GM20000 (cell line): ENCODE results near the gene FAM174C.

ENCODE experiments used
- DNase-seq: peaks from one replicate; pipeline ENCODE4 v3.0.0; 2012; ENCODE audit warnings: low spot score
- CTCF ChIP-seq: IDR thresholded peaks from 2 replicates; pipeline ENCODE4 v1.5.1; 2012; ENCODE audit warnings: mild to moderate bottlenecking, control low read depth; ENCODE audit errors: extremely low read depth, missing control alignments

FAM174C gene

GRCh38 chr19:1290703-1291651 is 15.6 kb downstream of the FAM174C start:
- peak; percentile 41 for DNase-seq

GRCh38 chr19:1291761-1292418 is 16.6 kb downstream of the FAM174C start:
- TF ChIP-seq CTCF, result no peak
- DNase-seq, result peak; percentile 85

More at GRCh38 chr19:1290703-1291651, 15.6 kb downstream of the FAM174C start:
- TF ChIP-seq CTCF, result no peak

GRCh38 chr19:1292419-1293151 is 17.3 kb downstream of the FAM174C start:
- TF ChIP-seq CTCF, result no peak
- no peak for DNase-seq

GRCh38 chr19:1293782-1294604 is 18.7 kb downstream of the FAM174C start:
- DNase-seq, result no peak
- no peak for TF ChIP-seq CTCF

- no peak for TF ChIP-seq CTCF
- DNase-seq, result no peak
These were observed 19.4 kb downstream of the FAM174C start for GRCh38 chr19:1294688-1295087.

- peak; percentile 84 for DNase-seq
- TF ChIP-seq CTCF, result no peak
These were observed 20.1 kb downstream of the FAM174C start for GRCh38 chr19:1295169-1296012.
